Thyroid gland (tissue), 4 donors: ENCODE results near the gene AUH. TPM values are rescaled to one million over a fixed set of nuclear protein-coding genes. Genes with fewer than 3 reads are reported as not detected.
A peak's percentile ranks its signal among the peaks of the same experiment; 100 is the strongest.

Source experiments
- DNase-seq, 2 donors: peaks; one replicate each; pipeline ENCODE4 v3.0.0-alpha.2; 2019
- H3K27ac ChIP-seq, 3 donors: fragments of 200-600 bp; sonication (generic); 1 replicate in 2 of 3; 2 replicates in 1 of 3; pipeline ENCODE4 v1.5.1; 2016 to 2019; ENCODE audit warnings: mild to moderate bottlenecking in 1 of 3, moderate library complexity in 1 of 3
- H3K27me3 ChIP-seq: fragments of 200-600 bp; sonication (generic); one replicate; pipeline ENCODE4 v1.5.1; 2019
- H3K36me3 ChIP-seq, 2 donors: fragments of 200-600 bp; sonication (generic); one replicate each; pipeline ENCODE4 v1.5.1; 2016 to 2019
- H3K4me1 ChIP-seq, 2 donors: fragments of 200-600 bp; sonication (generic); one replicate each; pipeline ENCODE4 v1.5.1; 2017 to 2019
- H3K4me3 ChIP-seq, 3 donors: fragments of 200-600 bp; sonication (generic); replicated peaks in 1 of 3; 1 replicate in 2 of 3; 2 replicates in 1 of 3; pipeline ENCODE4 v1.5.1; 2016; ENCODE audit warnings: mild to moderate bottlenecking in 1 of 3
- H3K9me3 ChIP-seq: fragments of 200-600 bp; sonication (generic); one replicate; pipeline ENCODE4 v1.5.1; 2017
- POLR2A ChIP-seq, 2 donors: fragments of 450-650 bp; IDR thresholded peaks; one replicate each; pipeline ENCODE4 v1.6.1; 2017; ENCODE audit warnings: antibody characterized with exemption in 2 of 2, mild to moderate bottlenecking in 2 of 2, moderate library complexity in 1 of 2
- WGBS, 2 donors: methylation state at CpG; one replicate each; pipeline ENCODE4 v1.1.5; 2017; 5-methylcytosine and 5-hydroxymethylcytosine counted together
- intact Hi-C: fragments of 100-400 bp; cut with DNase I; formaldehyde crosslinking; loops from one replicate; pipeline ENCODE4 v1.15.1; 2023
- total RNA-seq, 4 donors: library from RNA; depleted of rRNA; stranded (reverse); fragments of >200 nt; gene quantifications; one replicate each; pipeline ENCODE4 v1.2.3, GENCODE V29; 2016
- TF ChIP-seq, protein P1 (sequence below), 6 experiments: fragments of 200-600 bp in 3 of 6; fragments of 450-650 bp in 3 of 6; sonication (generic) in 3 of 6; IDR thresholded peaks; one replicate each; pipeline ENCODE4 v1.5.1; 2016 to 2019; ENCODE audit warnings: antibody characterized with exemption in 6 of 6, mild to moderate bottlenecking in 2 of 6, inconsistent platforms in 1 of 6, moderate library complexity in 1 of 6

Gene AUH
- total RNA-seq, 4 donors from 2014 or later = 57.1 to 83.5 (median 65.2) TPM

DNA sequence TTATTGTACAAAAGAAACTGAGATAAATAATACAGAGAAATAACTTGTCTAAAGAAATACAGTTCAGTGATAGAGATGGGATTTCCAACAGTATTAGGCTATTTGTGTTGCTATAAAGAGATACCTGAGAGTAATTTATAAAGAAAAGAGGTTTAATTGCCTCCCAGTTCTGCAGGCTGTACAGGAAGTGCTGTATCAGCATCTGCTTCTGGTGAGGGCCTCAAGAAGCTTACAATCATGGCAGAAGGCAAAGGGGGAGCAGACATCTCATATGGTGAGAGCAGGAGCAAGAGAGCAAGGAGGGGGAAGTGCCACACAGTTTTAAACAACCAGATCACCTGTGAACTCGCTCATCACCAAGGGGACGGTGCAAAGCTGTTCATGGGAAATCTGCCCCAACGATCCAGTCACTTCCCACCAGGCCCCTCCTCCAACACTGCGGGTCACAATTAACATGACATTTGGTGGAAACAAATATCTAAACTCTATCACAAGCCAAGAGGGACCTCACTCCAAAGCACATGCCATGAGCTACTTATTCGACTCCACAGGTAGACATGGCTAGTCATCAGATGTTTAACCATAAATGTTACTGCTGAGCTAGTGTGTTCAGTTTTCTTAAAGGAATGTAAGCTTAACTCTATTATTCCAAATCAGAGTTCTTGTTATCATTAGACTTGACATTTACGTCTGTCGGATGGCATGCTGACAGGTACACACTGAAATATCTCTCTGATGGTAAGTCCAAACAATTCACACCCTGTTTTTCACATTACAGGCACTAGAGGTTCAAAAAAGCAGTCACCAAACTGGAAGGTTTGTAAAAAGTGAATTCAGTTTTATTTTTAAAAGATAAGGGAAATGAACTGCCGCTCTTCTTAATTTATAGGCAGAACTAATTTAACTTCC is 82.2 kb downstream of the AUH start:
- Histone ChIP-seq H3K36me3 (no peaks in the 10 kb centered on the region), H3K9me3 (no peaks in the 10 kb centered on the region), H3K27ac (no peak overlapping the region), H3K27me3 (no peaks in the 10 kb centered on the region), H3K4me3 (no peak overlapping the region), H3K4me1 (peaks cover 8 to 10% of the 10 kb centered on the region in 2 donors)
- DNase-seq = no peak
- no peak for TF ChIP-seq POLR2A (IDR thresholded peaks at IDR 0.05)
- TF ChIP-seq, protein P1, sequence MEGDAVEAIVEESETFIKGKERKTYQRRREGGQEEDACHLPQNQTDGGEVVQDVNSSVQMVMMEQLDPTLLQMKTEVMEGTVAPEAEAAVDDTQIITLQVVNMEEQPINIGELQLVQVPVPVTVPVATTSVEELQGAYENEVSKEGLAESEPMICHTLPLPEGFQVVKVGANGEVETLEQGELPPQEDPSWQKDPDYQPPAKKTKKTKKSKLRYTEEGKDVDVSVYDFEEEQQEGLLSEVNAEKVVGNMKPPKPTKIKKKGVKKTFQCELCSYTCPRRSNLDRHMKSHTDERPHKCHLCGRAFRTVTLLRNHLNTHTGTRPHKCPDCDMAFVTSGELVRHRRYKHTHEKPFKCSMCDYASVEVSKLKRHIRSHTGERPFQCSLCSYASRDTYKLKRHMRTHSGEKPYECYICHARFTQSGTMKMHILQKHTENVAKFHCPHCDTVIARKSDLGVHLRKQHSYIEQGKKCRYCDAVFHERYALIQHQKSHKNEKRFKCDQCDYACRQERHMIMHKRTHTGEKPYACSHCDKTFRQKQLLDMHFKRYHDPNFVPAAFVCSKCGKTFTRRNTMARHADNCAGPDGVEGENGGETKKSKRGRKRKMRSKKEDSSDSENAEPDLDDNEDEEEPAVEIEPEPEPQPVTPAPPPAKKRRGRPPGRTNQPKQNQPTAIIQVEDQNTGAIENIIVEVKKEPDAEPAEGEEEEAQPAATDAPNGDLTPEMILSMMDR (IDR thresholded peaks at IDR 0.05) = no peak
- intact Hi-C loops = no loop called here
- 94 to 96% methylated on average over 8 of the region's 8 CpGs for WGBS, 2 donors

DNA sequence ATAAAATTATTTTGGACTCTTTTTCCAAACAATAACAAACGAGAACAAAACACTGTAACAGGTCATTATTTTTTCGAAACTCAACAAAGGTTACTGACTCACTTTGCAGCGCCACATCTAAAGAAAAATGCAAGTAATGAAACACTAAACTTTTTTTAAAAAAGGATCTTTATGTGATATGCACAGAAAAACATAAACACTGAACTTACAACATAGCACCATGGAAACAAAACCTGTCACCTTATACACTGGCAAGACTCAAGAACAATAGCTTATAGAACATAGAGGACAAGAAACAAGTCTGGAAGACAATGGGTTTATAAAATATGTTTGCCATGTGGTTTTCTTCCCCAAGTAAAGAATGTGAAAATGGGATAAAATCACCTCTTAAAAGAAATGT is 85.2 kb downstream of the AUH start:
- Histone ChIP-seq H3K36me3 (no peaks in the 10 kb centered on the region), H3K27ac (no peak overlapping the region), H3K4me1 (peaks cover 8 to 10% of the 10 kb centered on the region in 2 donors), H3K27me3 (no peaks in the 10 kb centered on the region), H3K9me3 (no peaks in the 10 kb centered on the region), H3K4me3 (no peak overlapping the region)
- TF ChIP-seq POLR2A (IDR thresholded peaks at IDR 0.05) = no peak
- TF ChIP-seq, protein P1 (IDR thresholded peaks at IDR 0.05) = no peak
- WGBS, 2 donors = 94 to 99% methylated on average over 3 of the region's 3 CpGs
- no peak for DNase-seq
- intact Hi-C loops = no loop called here

DNA sequence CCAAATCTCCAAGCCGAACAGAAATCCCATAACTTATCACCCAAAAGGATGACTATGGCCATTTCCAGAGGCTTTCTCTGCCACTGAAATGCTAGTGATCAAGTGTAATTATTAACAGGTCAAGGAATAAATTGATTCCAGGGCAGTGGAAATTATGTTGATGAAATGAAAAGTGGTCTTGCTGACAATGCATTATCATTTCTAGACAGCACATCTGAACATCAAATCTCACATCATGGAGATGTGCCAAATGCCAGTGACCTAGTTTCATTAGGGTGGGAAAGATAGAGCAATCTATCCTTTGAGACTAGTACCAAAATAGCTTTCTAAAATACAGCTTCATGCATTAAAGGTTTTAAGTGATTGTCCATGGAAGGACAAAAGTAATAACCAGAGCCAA is 86.1 kb downstream of the AUH start:
- H3K9me3 ChIP-seq = no peaks in the 10 kb centered on the region
- intact Hi-C loops = no loop called here
- H3K36me3 ChIP-seq = no peaks in the 10 kb centered on the region
- H3K27me3 ChIP-seq = no peaks in the 10 kb centered on the region
- H3K4me3 ChIP-seq = no peak overlapping the region
- TF ChIP-seq POLR2A (IDR thresholded peaks at IDR 0.05) = no peak
- TF ChIP-seq, protein P1 (IDR thresholded peaks at IDR 0.05) = no peak
- H3K4me1 ChIP-seq = peaks cover 8 to 10% of the 10 kb centered on the region in 2 donors
- no peak overlapping the region for H3K27ac ChIP-seq
- no peak for DNase-seq
- WGBS, 2 donors = 64 to 73% methylated on average over 1 of the region's 1 CpG

DNA sequence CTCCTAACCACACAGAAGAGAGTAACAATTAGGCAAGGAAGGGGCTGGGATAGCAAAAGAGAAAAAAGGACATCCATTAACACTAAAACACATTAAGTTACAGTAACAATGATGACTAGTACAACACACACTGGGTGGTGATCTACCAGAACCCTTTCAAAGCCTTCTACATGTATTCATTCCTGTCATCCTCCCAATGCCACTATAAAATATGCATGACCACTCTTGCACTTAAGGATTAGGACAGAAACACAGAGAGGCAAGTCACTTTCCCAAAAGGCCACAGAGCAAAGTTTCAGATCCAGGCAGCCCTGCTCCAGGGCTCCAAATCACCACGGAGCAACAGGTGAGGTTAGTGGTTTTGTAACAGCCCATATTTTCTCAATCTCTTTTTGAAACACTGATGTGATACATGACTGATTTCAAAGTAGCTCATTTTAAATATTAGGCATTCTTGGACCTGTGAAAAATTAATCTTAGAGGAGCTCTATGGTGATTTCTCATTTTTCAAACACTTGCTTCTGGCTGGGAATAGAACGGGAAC is 86.7 kb downstream of the AUH start:
- 64 to 68% methylated on average over 2 of the region's 2 CpGs for WGBS, 2 donors
- peaks cover 8 to 10% of the 10 kb centered on the region in 2 donors for H3K4me1 ChIP-seq
- DNase-seq = no peak
- TF ChIP-seq, protein P1 (IDR thresholded peaks at IDR 0.05) = no peak
- no peak for TF ChIP-seq POLR2A (IDR thresholded peaks at IDR 0.05)
- H3K27ac ChIP-seq = peak overlapping the region in 1 of 3 donors; percentile 9
- no peaks in the 10 kb centered on the region for H3K27me3 ChIP-seq
- no peaks in the 10 kb centered on the region for H3K9me3 ChIP-seq
- intact Hi-C loops = no loop called here
- H3K36me3 ChIP-seq = no peaks in the 10 kb centered on the region
- no peak overlapping the region for H3K4me3 ChIP-seq
